MV-4-11 (cell line): Measurements from ENCODE around the gene B4GAT1.

Experiments used
- DNase-seq: peaks from one replicate; lab custom pipeline; 2025; lab: John Stamatoyannopoulos, UW

The B4GAT1 gene

DNA sequence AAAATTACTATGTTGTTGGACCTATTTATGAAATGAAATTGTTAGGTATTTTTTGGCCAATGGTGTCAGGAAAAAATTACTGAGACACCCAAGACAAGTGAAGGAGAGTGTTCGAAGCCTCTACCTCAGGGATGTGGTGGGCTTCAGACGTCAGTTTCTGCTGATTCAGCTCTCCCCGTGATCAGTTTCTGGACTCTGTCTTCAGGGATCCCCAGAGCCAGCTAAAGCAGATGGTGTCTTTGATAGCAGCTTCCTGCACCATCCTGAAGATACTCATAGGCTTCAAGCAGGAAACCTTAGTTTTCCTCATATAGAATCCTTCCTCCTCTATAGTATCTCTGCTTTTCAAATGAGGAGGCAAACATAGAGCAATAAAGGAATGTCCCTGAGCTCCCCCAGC, 38.0 kb downstream of the B4GAT1 start:
- DNase-seq = no peak

DNA sequence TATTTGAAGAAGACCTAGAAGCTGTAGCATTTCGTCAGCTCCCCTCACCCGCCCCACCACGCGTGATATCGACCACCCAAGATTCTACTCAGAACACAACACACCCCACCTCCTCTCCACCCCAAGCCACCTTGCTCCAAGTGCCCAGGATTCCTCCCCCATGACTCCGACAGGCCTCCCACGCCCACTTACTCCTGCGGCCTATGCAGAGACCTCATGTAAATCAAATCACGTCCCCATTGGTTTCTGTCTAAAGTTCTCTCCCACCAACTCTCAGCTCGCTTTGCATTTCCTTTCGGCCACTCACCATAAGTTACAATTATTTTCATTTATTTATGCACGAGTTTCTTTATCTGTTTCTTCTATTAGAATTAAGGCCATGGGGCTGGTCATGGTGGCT, 44.8 kb downstream of the B4GAT1 start:
- no peak for DNase-seq

DNA sequence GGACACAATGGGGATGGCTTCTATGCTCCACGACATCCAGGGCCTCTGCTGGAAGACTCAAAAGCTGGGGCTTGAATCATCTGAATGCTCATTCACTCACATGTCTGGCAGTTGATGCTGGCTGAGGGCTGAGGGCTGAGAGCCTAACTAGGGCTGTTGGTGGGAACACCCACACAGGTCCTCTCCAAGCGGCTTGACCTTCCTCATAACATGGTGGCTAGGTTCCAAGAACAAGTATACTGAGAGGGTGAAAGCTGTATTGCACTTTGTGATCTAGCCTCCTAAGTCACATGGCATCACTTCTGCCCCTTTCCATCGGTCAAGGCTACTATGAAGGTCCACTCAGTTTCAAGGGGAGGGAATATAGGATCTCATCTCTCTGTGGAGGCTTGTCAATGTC, 48.2 kb downstream of the B4GAT1 start:
- no peak for DNase-seq

DNA sequence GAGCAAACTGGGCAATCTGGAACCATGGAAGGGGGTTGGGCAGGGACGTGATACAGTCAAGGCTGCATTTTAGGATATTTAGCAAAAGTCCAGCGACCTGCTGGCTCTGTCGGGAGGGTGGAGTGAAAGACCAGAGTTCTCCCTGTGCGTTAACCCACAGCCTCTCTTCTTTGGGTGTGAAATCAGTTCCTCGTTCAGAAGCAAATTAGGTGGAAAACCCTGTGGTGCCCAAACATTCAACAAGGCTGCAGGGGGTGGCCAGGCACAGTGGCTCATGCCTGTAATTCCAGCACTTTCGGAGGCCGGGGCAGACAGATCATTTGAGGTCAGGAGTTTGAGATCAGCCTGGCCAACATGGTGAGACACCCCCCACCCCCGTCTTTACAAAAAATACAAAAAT, 49.8 kb downstream of the B4GAT1 start:
- no peak for DNase-seq
